ENCODE measurements around the gene MEGF8. TPM values are rescaled to one million over a fixed set of nuclear protein-coding genes. Genes with fewer than 3 reads are reported as not detected.

Gene MEGF8
- total RNA-seq, 1 donor from 2014 or later = 32.8 TPM

DNA sequence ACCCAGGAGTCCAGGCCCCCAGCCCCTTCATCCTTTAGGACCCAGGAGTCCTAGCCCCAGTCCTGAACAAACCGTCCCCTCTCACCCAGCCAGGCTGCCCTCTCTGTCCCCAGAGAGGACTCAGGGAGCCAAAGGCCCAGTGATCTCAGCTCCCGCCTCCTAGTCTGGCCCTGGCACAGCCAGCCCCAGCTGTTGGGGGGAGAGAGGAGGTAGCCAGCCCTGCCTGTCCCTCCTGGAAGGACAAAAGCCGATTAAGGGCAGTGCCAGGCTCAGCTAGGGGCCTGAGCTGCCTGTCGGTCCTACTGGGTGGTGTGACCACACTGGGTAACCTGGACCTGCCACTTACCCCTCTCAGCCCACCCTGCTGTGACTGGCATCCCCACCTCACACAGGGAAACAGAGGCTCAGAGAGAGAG, 87.2 kb downstream of the MEGF8 start:
- DNase-seq (ENCODE audit: low spot score) = no peak

GRCh38 chr19:42419309-42419708, 93.9 kb downstream of the MEGF8 start:
- DNase-seq (ENCODE audit: low spot score) = no peak

DNA sequence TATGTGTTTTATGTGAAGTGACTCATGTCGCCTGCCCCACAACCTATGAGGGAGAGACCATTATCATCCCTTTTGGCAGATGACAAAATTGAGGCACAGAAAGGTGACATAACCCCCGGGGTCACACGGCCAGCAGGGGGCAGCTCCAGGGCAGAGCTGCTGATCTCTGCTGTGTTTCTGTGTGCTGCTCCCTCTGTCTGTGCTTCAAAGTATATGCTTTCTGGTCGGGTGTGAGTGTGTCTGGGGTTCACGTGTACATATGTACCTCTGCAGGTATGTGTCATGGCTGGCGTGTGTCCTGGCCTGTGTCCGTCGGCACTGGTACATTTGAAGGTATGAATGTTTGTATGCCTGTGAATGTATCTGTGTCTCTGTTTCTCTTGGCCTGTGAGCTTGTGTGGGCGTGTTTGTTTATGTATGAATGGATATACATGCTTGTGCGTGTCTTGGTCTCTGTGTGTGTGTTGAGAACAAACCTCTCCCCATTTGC, 94.7 kb downstream of the MEGF8 start:
- no peak for DNase-seq (ENCODE audit: low spot score)

DNA sequence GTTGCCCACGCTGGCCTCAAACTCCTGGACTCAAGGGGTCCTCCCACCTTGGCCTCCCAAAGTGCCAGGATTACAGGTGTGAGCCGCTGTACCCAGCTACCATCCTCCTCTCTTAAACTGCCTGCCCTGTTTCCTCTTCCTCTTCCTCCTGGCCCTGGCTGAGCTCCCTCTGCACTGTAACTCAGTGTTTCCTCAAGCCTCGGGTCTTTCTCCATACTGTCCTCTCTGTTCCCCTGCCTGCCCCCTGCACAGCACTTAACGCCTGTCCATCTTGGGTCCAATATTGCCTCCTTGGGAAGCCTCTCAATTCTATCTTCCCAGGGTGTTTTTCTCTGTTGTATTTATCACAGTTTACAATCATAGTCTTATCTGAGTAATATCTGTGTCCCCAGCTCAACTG, 95.7 kb downstream of the MEGF8 start:
- DNase-seq (ENCODE audit: low spot score) = no peak

GRCh38 chr19:42421591-42422031, 96.2 kb downstream of the MEGF8 start:
- DNase-seq (ENCODE audit: low spot score) = peak; percentile 50

DNA sequence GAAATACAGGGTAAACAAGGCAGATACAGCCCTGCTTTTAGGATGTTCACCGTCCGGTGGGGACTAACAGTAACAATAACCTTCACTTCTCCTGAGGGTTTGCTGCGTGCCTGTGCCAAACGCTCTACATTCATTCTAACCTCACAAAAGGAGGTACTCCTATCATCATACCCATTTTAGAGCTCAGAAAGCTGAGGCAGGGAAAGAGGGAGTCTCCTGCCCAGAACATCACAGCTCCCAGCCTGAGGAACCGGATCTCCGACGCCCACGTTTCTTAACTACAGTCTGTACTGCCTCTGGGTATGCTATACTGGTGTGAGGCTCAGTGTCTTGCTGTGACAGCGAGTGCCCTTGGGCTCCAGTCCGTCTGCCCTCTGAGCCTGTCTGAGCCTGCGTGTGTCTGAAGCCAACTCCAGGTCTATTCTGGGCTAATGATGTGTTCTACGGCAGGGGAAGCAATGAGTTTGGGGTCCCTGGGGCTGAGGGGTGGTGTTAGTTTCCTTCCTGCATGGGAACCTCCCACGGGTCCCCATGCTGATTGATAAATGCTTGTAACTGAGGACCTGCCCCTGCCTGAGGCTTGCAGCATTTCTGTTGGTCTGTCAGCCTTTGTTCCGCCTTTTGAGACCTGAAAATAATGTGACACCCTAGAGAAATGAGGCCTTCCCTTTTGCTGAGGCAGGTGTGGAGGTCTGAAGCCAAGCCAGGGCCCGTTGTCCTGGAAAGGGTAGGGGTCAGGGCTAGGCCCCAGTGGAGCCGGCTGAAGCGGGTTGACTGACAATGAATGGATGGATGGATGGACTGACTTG, 96.9 kb downstream of the MEGF8 start:
- no peak for DNase-seq (ENCODE audit: low spot score)

DNA sequence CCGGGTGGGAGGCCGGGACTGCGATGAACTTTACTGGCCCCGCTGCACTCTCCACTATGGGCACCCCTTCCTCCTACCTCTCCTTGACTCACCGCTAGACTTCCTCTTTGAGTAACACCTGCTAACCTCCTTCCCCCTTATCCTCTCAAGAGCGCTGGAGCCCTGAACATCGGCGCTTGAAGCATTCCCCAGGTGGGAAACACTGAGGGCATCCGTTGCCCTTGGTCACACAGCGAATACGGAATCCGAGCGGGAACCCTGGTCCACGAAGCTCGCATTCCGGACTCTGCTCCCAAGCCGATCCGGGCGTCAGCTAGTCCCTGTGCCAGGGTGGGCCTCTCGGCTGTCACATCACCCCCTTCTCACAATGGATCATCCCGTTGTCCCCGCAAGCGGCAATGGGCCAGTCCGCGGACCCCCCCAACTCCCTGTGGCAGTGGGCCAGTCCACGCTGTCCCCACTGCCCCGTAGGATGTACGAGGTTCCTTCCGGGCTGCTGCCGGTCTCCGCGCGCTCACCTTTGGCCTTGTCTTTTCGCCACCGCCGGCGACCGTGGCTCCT, 97.5 kb downstream of the MEGF8 start:
- DNase-seq (ENCODE audit: low spot score) = no peak

- DNase-seq (ENCODE audit: low spot score) = peak; percentile 90
Observed at GRCh38 chr19:42423462-42424344, 98.3 kb downstream of the MEGF8 start.

DNA sequence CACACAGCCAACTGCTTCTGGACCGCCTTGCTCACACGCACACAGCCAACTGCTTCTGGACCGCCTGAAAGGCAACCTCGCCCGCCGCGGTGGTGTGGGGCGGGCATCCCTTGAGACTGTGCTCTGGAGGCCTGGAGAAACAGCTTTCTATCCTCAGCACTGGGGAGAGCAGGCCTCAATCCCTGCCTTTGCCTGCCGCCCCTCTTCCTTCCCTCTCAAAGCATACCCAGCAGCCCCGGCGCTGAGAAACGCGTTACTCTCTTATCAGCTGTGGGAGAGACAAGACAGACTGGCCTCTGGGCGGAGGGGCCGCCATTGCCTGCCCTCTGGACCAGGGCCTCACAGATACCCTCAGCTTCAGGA, 98.9 kb downstream of the MEGF8 start:
- no peak for DNase-seq (ENCODE audit: low spot score)

- no peak for DNase-seq (ENCODE audit: low spot score)
Observed at GRCh38 chr19:42424712-42425131, 99.3 kb downstream of the MEGF8 start.

DNA sequence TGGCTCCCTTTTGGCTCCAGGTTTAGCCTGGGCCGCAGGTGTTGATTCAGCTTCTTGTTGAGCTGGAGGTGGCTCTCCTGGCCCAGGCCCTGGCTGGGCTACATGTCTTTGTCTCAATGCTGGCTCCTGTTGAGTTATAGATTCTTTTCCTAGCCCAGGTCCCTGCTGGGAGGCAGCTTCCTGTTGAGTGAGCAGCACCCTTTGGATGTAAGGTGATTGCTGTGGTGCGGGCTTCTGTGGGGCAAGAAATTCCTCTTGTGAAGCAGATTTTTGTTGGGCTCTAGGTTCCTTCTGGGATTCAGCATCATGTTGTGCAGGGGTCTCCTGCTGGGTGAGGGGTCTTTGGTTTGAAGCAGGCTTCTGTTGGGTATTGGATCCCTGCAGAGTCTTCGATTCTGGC, 101.2 kb downstream of the MEGF8 start:
- no peak for DNase-seq (ENCODE audit: low spot score)

GRCh38 chr19:42427313-42427712, 101.9 kb downstream of the MEGF8 start, which contains the start of gene LIPE:
Gene LIPE, minus strand, starts transcription at chr19:42427388. Its CDS starts 239 bp downstream, at chr19:42427149.
- DNase-seq (ENCODE audit: low spot score) = no peak

Other genes with a start within 250 kb of the MEGF8 start
- gene ZNF574, start 249.5 kb upstream of the MEGF8 start, total RNA-seq = 17.1 TPM
- 4.3 TPM for gene POU2F2, start 193.2 kb upstream of the MEGF8 start, total RNA-seq
- gene DEDD2, start 108.0 kb upstream of the MEGF8 start, total RNA-seq = 35.0 TPM
- gene ZNF526, start 105.3 kb upstream of the MEGF8 start, total RNA-seq = 12.1 TPM
- 49.8 TPM for gene GSK3A, start 83.0 kb upstream of the MEGF8 start, total RNA-seq
- gene ERF, start 70.5 kb upstream of the MEGF8 start, total RNA-seq = 68.3 TPM
- gene CIC, start 56.4 kb upstream of the MEGF8 start, total RNA-seq = 93.4 TPM
- gene PRR19, start 23.5 kb upstream of the MEGF8 start, total RNA-seq = 0.75 TPM
- 28.6 TPM for gene PAFAH1B3, start 23.0 kb upstream of the MEGF8 start, total RNA-seq
- 0.63 TPM for gene TMEM145, start 12.3 kb upstream of the MEGF8 start, total RNA-seq
- gene CNFN, start 64.7 kb downstream of the MEGF8 start, total RNA-seq = 1.9 TPM
- 20.9 TPM for gene LIPE, start 101.8 kb downstream of the MEGF8 start, total RNA-seq
- gene CXCL17, start 117.3 kb downstream of the MEGF8 start, total RNA-seq = 2.1 TPM
- gene CEACAM1, start 202.8 kb downstream of the MEGF8 start, total RNA-seq = 19.5 TPM

Data from mucosa of gallbladder (tissue), 1 donor.